ENCODE results near the gene TBC1D24.
"Not testable (repeated sequence)": the region's sequence is repeated elsewhere in the genome, so short reads cannot be mapped to it uniquely, and the experiment has no call there.

The TBC1D24 gene

GRCh38 chr16:2551420-2551889, 76.5 kb downstream of the TBC1D24 start:
- H3K4me1 ChIP-seq (ENCODE audit: insufficient read depth, low read length); H3K4me3 ChIP-seq (ENCODE audit: low read depth in 1 of 2, low read length in 2 of 2); H3K36me3 ChIP-seq (ENCODE audit: insufficient read depth, low read length); H3K27ac ChIP-seq (ENCODE audit: low read length); H3K9me3 ChIP-seq (ENCODE audit: insufficient read depth, low read length, severe bottlenecking); H4K20me1 ChIP-seq (ENCODE audit: insufficient read depth, low read length); H3K9ac ChIP-seq (ENCODE audit: low read depth, low read length); H2AFZ ChIP-seq (ENCODE audit: low read depth, low read length); H3K4me2 ChIP-seq (ENCODE audit: insufficient read depth, low read length); H3K79me2 ChIP-seq (ENCODE audit: insufficient read depth, low read length); ATAC-seq (ENCODE audit: insufficient read depth, low read depth); H3K27me3 ChIP-seq (ENCODE audit: insufficient read depth, low read length, poor library complexity); DNase-seq: not testable (repeated sequence)
- TF ChIP-seq, protein P1, sequence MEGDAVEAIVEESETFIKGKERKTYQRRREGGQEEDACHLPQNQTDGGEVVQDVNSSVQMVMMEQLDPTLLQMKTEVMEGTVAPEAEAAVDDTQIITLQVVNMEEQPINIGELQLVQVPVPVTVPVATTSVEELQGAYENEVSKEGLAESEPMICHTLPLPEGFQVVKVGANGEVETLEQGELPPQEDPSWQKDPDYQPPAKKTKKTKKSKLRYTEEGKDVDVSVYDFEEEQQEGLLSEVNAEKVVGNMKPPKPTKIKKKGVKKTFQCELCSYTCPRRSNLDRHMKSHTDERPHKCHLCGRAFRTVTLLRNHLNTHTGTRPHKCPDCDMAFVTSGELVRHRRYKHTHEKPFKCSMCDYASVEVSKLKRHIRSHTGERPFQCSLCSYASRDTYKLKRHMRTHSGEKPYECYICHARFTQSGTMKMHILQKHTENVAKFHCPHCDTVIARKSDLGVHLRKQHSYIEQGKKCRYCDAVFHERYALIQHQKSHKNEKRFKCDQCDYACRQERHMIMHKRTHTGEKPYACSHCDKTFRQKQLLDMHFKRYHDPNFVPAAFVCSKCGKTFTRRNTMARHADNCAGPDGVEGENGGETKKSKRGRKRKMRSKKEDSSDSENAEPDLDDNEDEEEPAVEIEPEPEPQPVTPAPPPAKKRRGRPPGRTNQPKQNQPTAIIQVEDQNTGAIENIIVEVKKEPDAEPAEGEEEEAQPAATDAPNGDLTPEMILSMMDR (IDR thresholded peaks at IDR 0.05; ENCODE audit: borderline replicate concordance, extremely low read depth, low read length, poor library complexity, severe bottlenecking) = peak; percentile 5

DNA sequence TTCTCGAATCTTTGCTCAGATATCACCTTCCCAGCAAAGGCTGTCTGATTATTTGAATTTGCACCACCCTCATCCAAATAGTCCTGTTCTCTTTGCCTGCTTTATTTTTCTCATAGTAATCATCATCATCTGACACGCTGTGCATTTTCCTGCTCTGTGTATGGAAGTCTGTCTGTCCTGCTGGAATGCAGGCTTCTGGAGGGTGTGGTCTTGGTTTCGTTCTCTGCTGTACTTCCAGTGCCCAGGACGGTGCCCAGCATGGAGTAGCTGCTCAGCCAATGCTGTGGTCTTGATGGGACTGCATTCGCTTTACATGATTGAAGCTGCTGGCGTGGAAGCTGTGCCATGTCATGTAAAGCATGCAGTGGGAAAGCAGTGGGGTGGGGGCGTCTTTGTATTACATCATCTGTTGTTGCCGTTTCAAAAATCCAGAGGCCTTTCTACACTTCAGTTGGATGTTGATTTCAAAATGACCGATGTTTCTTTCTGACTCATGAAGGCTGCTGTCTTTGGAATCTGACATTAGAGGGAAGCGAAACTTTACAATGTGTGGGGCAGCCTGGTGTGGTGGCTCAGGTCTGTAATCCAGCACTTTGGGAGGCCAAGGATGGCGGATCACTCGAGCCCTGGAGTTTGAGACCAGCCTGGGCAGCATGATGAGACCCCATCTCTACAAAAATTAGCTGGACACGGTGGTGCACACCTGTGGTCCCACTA, 79.9 kb downstream of the TBC1D24 start:
- H4K20me1 ChIP-seq (ENCODE audit: insufficient read depth, low read length); ATAC-seq (ENCODE audit: insufficient read depth, low read depth); H3K4me1 ChIP-seq (ENCODE audit: insufficient read depth, low read length); H2AFZ ChIP-seq (ENCODE audit: low read depth, low read length); H3K27me3 ChIP-seq (ENCODE audit: insufficient read depth, low read length, poor library complexity); H3K79me2 ChIP-seq (ENCODE audit: insufficient read depth, low read length); H3K36me3 ChIP-seq (ENCODE audit: insufficient read depth, low read length); H3K9ac ChIP-seq (ENCODE audit: low read depth, low read length); H3K27ac ChIP-seq (ENCODE audit: low read length); H3K4me2 ChIP-seq (ENCODE audit: insufficient read depth, low read length); H3K4me3 ChIP-seq (ENCODE audit: low read depth in 1 of 2, low read length in 2 of 2); DNase-seq; H3K9me3 ChIP-seq (ENCODE audit: insufficient read depth, low read length, severe bottlenecking): not testable (repeated sequence)

Data from DND-41 (cell line).